Jurkat, Clone E6-1 (cell line): ENCODE results near the gene CTIF. TPM values are rescaled to one million over a fixed set of nuclear protein-coding genes. Genes with fewer than 3 reads are reported as not detected.
"Not testable (repeated sequence)": the region's sequence is repeated elsewhere in the genome, so short reads cannot be mapped to it uniquely, and the experiment has no call there.

Source experiments
- DNase-seq: peaks from one replicate; pipeline ENCODE4 v3.0.0-alpha.2; 2011; ENCODE audit warnings: low read depth, low spot score
- H3K4me3 ChIP-seq: 2 replicates; pipeline ENCODE4 v1.5.1; 2011; ENCODE audit warnings: mild to moderate bottlenecking, low read length, control low read depth, moderate library complexity
- polyA plus RNA-seq: library from polyadenylated mRNA; unstranded; fragments of >200 nt; gene quantifications from one replicate; pipeline ENCODE4 v1.2.1, GENCODE V29; 2012; ENCODE audit warnings: missing spikeins; ENCODE audit not compliant: insufficient read length, insufficient read depth

CTIF gene
- polyA plus RNA-seq, result 15.1 TPM

DNA sequence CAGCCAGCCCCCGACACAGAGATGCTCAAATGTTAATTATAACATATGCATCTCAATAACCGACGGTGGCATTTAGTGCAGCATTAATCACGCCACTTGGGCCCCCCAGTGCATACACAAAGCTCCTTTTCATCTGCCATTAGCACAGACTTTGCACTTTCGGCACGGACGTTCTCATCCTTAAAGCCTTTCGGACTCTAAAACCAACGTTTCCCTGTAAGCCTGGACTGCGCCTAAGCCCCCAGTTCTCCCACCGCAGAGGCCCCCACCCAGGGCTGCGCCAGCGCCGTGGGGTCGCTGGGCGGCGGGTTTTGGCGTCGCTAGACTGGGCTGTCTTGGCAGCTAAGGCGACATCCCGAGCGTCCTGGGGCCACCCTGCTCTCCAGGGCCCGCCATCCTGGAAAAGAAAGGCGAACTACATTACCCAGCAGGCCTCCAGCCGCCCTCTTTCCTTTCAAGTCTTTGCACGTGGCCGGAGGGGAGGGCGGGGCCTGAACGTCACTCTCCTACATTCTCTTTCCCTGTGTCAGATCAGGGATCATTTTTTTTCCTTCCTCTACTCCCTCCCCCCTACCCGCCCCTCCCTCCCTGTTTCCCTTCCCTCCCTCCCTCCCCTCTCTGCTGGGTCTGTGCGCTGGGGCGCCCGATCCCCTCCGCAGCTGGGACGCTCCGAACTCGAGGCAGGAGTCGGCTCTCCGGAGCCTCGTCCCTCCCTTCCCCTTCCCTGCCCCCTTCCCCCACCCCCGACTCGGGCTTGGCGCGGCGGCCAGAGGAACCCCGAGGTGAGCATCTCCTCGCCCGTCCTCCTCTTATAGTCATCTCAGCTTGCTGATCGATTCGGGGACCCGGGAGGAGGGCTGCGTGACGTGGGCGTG, at the start of gene CTIF:
TSS of gene CTIF (plus strand) at position 501 of the 875 bp plus-strand sequence. CDS start 80,535 bp downstream, outside the sequence.
- H3K4me3 ChIP-seq, result peak within 1 kb of the TSS; percentile 78
- peak; percentile 84 for DNase-seq

DNA sequence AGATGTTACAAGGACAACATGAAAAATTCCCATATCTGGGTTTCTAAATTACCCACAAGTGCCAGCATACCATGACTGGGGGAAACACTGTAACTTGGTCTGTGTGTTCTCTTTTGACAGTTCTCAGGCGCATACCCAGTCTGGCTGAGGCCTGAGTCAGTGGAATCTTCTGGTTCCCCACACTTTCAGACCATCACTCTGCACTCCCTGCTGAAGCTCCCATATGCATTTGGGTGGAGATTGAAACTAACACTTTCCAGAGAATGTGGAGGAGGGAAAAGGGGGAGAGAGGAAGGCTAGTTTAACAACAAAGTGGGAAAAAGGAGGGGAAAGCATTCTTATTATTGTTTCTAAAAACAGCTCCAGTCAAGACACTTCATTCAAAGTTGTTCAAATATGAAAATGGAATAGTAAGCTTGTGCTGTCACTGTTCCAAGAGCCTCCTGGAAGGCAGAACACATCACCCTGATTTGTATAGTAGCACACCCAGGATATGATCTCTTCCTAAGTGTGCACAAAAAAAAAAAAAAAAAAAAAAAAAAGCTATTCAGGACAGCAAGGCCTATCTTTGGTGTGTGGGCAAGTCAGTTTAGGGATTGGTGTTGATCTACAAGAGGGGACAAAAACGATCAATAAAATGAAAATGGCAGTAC, 48.1 kb upstream of the CTIF start:
- no peak overlapping the region for H3K4me3 ChIP-seq
- DNase-seq, result no peak

GRCh38 chr18:48492880-48493279, 46.0 kb upstream of the CTIF start:
- DNase-seq, result no peak
- no peak overlapping the region for H3K4me3 ChIP-seq

DNA sequence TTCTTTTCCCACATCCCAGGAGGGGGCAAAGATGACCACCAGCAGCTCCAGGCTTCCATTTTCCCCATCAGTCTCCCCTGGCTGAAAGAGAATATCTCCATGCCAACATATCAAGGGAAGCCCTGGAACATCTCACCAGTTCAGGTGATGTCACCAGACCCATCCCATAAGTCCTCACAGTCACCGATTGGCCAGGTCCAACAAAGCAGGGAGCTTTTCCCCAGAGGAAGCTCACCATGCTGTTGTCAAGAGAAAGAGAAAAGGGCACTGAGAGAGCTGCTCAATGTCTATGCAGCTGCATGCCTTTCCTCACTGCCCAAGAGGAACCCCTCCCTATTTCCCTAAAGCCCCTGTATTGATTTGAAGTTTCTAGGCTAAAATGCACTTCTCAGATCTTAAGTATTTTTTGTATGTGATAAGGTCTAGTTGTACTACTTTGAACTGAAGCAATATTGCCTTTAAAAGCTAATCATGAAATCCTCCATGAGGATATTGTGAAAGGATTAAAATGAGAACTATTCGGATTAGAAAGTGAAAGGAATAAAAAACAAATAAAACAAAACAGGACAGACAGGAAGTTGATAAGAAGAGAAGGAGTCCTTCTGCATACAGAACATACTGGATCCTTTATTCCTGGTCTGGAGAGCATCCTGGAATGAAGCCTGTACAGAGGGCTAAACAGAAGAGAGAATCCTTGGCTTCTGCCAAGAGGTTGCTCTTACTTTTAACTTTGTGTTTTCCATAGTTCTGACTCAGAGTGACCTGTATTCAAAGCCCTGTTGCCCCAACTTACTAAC, 45.2 kb upstream of the CTIF start:
- H3K4me3 ChIP-seq, result no peak overlapping the region
- no peak for DNase-seq

- no peak for DNase-seq
- no peak overlapping the region for H3K4me3 ChIP-seq
These were observed 41.0 kb upstream of the CTIF start for GRCh38 chr18:48497863-48498262.

DNA sequence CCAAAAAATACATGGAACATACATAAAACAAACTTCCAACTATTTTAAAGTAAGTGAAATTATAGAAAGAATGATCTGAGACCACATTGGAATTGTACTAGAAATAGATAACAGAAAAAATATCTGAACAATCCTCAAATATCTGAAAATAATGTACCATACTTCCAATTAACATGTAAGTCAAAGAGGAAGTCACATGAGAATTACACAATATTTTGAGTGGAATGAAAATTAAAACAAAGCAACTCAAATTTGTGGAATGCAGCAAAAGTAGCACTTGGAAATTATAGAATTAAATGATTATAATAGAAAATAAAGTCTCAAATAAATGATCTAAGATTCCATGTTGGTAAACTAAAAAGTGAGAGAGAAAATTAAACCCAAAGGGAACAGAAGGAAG, 38.3 kb upstream of the CTIF start:
- no peak overlapping the region for H3K4me3 ChIP-seq

DNA sequence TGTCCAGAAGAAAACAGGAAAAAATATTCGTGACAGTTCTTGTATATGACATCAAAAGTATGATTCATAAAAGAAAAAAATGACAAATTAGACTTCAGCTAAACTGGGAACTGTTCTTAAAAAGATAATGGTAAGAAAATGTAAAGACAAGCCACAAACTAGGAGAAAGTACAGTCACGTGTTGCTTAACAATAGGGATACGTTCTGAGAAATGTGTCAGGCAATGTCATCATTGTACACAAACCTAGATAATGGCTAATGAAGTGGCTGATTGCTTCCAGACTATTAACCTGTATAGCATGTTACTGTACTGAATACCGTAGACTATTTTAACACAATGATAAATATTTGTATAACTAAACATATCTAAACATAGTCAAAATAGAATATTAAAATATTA, 35.9 kb upstream of the CTIF start:
- DNase-seq, result no peak
- no peak overlapping the region for H3K4me3 ChIP-seq

More for the DNA sequence above, 38.3 kb upstream of the CTIF start:
- no peak for DNase-seq

- no peak for DNase-seq
These were observed 34.0 kb upstream of the CTIF start for GRCh38 chr18:48504819-48505218.

DNA sequence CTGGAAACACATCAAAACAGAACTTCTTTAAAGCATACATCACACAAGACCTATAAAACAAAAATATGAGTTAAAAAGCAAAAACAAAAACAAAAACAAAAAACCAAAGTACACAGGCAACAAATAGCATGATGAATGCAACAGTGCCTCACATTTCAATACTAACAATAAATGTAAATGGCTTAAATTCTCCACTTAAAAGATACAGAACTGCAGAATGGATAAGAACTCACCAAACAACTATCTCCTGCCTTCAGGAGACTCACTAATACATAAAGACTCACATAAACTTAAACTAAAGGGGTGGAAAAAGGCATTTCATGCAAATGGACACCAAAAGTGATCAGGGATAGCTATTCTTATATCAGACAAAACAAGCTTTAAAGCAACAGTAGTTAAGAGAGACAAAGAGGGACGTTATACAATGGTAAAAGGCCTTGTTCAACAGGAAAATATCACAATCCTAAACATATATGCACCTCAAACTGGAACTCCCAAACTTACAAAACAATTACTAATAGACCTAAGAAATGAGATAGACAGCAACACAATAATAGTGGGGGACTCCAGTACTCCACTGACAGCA, 31.8 kb upstream of the CTIF start:
- not testable (repeated sequence) for H3K4me3 ChIP-seq, DNase-seq

More at GRCh38 chr18:48504819-48505218, 34.0 kb upstream of the CTIF start:
- no peak overlapping the region for H3K4me3 ChIP-seq

DNA sequence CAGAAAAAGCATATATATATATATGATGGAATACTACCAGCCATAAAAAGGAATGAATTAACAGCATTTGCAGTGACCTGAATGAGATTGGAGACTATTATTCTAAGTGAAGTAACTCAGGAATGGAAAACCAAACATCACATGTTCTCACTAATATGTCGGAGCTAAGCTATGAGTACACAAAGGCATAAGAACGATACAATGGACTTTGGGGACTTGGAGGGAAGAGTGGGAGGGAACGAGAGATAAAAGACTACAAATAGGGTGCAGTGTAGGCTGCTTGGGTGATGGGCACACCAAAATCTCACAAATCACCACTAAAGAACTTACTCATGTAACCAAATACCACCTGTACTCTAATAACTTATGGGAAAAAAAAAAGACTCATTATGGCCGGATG, 26.3 kb upstream of the CTIF start:
- DNase-seq, H3K4me3 ChIP-seq: not testable (repeated sequence)

GRCh38 chr18:48514786-48515185, 24.0 kb upstream of the CTIF start:
- H3K4me3 ChIP-seq, result no peak overlapping the region
- DNase-seq, result no peak

DNA sequence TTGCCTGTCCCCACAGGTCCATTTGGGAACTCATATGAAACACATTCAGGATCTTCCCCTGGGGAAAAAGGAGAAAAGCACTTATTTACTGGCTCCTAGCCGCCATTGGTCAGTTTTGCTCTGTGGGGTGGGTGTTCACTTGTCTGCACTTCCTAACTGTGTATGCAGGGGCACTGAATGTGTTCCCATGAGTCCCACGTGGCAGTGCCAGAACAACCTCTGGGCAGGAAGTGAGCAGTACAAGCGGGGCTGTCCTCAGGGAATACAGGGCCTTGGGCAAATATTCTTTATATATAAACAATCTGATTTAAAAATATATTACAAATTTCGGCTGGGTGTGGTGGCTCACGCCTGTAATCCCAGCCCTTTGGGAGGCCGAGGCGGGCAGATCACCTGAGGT, 21.8 kb upstream of the CTIF start:
- DNase-seq, result no peak
- H3K4me3 ChIP-seq, result no peak overlapping the region

DNA sequence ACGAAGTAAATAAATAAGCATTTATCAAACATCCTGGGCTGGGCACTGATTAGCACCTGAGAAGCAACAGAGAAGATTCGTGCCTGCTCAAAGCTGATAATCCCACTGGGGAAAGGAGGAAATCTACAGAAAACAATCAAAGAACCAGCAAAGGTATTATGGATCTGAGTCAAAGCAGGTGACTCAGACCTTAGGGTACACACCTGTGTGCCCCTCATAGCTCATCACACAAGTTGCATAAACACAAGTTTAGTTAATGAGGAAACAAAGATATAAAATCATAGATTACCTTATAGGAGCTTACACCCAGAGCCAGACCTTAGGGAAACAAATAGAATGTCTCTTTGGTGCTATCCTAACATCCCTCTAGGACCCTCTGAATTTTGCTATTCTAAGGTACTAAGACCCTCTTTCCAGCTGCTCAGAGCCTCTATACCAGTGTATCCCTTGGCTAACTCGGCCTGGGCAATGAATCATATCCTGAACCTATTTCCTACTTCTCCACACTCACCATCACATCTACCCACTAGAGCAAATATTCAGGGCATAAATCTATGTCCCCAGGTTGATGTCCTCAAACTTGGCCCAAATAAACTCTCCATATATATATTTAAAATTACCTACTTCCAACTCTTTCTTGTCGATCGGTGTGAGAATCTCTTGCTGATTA, 19.3 kb upstream of the CTIF start:
- no peak overlapping the region for H3K4me3 ChIP-seq
- DNase-seq, result no peak

DNA sequence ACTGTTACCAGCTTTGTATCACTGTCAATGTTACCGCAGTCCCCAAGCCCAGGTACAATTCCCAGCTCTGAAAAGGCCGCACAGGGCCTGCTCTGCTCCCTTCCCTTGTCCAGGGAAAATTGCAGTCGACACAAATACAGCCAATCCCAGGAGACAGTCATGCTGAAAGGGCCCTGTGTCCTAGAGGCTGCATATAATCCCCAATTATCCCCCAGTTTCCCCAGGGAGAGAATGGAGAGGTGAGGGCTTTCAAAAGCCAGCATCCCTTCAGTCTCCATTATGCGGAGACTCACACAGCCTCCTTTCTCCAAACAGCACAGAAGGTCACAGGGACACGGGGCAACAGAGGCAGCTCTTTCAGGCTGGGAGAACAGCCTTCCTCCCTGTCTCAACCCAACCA, 17.1 kb upstream of the CTIF start:
- no peak overlapping the region for H3K4me3 ChIP-seq
- DNase-seq, result no peak

GRCh38 chr18:48525671-48526070, 13.2 kb upstream of the CTIF start:
- no peak for DNase-seq

GRCh38 chr18:48527461-48527860, 11.4 kb upstream of the CTIF start:
- DNase-seq, result no peak
- no peak overlapping the region for H3K4me3 ChIP-seq

More at GRCh38 chr18:48525671-48526070, 13.2 kb upstream of the CTIF start:
- no peak overlapping the region for H3K4me3 ChIP-seq

GRCh38 chr18:48528861-48529260, 10.0 kb upstream of the CTIF start:
- H3K4me3 ChIP-seq, result no peak overlapping the region
- DNase-seq, result no peak

GRCh38 chr18:48529796-48530195, 9.0 kb upstream of the CTIF start:
- no peak for DNase-seq
- H3K4me3 ChIP-seq, result no peak overlapping the region
